GM21576 (cell line): Measurements from ENCODE around the gene CLDN1.

Source experiments
- ATAC-seq: cut with Tn5 transposase; IDR thresholded peaks from one replicate; pipeline ENCODE4 v1.9.1; 2021; ENCODE audit warnings: mild to moderate bottlenecking, moderate library complexity; ENCODE audit not compliant: unreplicated experiment

The CLDN1 gene

GRCh38 chr3:190336516-190337189, 14.4 kb upstream of the CLDN1 start:
- ATAC-seq, result no peak

GRCh38 chr3:190333961-190334360, 11.7 kb upstream of the CLDN1 start:
- no peak for ATAC-seq

DNA sequence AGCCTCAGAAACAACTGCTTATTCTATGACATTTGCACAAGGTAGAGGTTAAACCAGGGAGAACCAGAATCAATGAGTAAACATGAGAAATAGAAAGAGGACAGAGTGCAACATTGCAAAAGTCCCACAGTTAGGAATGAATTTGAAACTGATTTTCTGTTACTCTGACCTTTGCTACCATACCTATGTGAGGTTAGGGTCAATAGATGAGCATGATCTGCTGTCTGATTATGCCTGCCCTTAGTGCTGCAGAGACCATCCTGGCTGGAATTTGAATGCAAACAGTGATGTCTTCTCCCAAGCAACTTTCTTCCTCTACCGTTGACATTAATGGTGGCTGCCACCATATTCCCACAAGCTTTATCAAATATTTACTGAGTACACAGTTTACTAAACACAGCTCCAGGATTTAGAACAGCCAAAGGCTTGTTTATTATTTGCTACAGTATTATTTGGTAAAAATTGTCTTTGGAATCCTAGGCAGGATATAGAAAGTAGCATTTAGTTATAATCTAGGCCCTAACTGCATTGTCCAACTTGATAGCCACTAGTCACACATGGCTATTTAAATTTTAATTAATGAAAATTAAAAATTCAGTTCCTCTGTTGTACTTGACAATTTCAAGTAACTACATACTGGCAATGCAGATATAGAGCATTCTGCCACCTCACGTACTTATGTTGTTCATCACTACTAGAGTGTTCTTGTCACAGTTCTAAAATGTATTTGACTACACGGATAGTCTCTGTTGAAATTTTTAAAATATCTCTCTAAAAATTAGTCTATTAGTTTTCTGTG, 8.9 kb upstream of the CLDN1 start:
- ATAC-seq, result no peak

- no peak for ATAC-seq
Observed at GRCh38 chr3:190326930-190327329, 4.7 kb upstream of the CLDN1 start.

DNA sequence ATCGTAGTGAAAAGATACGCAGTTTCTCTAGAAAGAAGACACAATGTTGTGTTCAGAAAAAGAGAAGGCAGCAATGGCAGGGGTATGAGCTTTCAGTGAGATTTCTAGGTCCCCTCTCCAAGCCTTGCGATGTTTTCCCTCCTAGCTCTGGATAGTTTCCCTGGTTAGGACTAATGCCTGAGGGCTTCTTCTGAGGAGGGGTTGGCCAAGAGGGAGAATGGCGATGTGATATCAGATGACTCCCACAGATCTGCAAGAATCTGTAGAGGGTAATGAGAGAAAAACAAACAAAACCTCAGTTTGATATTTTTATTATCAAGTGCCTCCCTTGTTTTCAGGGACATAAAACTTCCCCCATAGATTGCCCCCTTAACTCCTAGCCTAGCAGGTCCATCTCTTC, 4.1 kb upstream of the CLDN1 start:
- no peak for ATAC-seq

DNA sequence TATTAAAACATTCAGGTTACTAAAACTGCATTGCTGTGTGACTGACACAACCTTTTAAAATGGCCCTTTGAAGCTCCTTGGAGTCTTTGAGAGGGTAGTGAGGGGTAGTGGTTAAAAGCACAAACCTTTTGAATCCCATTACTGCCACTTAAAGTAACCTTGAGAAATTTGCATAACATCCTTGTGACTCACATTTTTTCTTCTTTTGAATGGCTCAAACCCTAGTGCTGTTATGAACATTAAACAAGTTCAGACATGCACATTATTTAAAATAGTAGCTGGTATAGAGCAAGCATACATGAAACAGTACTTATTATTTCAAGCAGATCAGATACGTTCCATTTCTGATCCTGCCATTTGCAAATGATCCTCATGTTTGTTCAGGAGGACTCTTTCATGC, 3.7 kb upstream of the CLDN1 start:
- ATAC-seq, result no peak

GRCh38 chr3:190323246-190323626, 990 bp upstream of the CLDN1 start:
- no peak for ATAC-seq

DNA sequence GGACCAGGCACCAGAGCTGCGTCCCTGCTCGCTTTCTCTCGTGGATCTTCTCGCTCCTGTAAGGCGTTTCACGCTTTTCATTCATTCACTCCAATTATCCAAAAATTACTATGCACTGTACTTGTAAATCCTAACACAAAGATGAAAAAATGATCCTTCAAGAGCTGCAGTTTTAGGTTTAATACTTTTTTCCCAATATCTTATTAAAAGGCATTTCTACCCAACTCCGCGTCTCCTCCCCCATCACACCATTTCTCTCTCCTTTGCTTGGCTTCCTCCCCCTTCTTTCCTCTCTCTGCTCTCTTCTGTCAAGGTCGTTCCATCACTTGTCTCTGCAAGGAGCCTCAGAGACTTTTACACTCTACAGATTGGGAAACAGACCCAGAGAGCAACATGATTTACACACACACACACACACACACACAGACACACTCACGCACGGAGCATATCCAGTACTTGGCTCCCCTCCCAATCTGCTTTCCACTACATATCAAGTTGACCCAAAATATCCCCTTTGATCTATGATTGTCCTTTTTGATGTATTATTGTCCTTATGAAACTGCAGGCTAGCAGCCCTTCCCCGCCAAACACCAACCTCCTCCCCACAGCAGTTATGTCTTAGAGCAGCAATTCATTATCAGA, 479 bp upstream of the CLDN1 start:
- ATAC-seq, result no peak

- ATAC-seq, result no peak
Observed at GRCh38 chr3:190320594-190321362, 1.5 kb downstream of the CLDN1 start.

DNA sequence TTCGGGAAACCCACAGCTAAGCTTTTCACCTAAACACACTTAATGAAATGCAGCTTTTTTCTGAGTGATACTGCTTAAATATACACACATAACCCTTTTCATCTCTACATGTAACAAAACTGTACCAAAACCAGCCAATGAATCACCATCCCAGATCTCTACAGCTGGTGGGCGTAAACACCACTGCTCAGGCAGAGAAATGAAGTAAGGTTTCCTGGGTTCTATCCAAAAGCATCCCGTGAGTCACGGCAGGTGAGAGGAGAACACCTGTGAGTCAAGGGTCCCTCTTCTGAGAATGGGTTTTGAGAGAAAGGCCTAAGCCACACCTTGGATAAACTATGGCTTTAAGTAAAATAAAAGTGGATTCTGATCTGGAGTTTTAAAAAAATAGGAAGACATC, 2.6 kb downstream of the CLDN1 start:
- no peak for ATAC-seq

DNA sequence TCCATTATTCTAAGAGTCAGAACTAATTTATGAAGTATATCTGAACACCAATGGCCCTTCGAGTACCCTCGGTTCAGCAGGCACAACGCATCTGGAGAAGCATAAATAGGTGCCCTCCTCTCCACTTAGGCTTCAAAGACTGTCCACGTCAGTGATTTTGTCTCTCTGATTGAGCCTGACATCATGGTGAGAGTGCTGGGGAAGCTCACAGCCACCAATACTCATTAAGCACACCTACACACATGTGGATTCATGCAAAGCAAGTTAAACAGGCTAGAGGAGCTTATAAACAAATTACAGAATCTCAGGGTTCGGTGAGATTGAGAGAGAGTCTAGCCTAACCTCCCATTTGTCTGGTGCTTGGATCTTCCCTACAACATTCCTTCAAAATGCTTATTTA, 3.6 kb downstream of the CLDN1 start:
- ATAC-seq, result no peak

- ATAC-seq, result no peak
Observed at GRCh38 chr3:190314741-190315140, 7.5 kb downstream of the CLDN1 start.

GRCh38 chr3:190309414-190309813, 12.8 kb downstream of the CLDN1 start:
- ATAC-seq, result no peak

- ATAC-seq, result no peak
Observed at GRCh38 chr3:190308154-190308553, 14.1 kb downstream of the CLDN1 start.

- no peak for ATAC-seq
Observed at GRCh38 chr3:190307164-190307545, 15.1 kb downstream of the CLDN1 start.

- no peak for ATAC-seq
Observed at GRCh38 chr3:190306513-190307163, 15.6 kb downstream of the CLDN1 start.

- no peak for ATAC-seq
Observed at GRCh38 chr3:190306026-190306425, 16.2 kb downstream of the CLDN1 start.

- ATAC-seq, result no peak
Observed at GRCh38 chr3:190305406-190305805, 16.8 kb downstream of the CLDN1 start.

DNA sequence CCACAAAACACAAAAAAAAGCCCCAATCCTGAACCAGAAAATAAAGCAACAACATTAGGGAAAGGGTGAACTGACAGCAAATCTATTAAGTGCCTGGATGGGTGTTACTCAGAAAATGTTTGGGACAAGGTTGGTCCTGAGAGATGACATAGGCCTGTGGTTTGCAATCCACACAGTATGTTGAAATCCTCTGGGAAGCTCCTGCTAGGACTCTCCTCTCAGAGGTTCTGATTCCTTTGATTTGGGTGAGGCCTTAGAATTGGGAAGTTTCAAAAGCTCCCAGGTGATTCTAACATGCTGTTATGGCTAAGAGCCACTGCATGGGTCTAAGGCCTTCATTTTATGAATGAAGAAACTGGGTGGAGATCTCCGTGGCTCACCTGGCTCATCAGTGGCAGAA, 18.4 kb downstream of the CLDN1 start:
- ATAC-seq, result no peak

GRCh38 chr3:190302212-190302867, 19.9 kb downstream of the CLDN1 start:
- ATAC-seq, result no peak
